ENCODE data around the gene AKAP13.

GRCh38 chr15:85627213-85627935 is 247.0 kb downstream of the AKAP13 start:
- no peak for TF ChIP-seq CTCF (IDR thresholded peaks at IDR 0.05)
- TF ChIP-seq POLR2AphosphoS5 (IDR thresholded peaks at IDR 0.05) = no peak
- no peak for TF ChIP-seq POLR2A (IDR thresholded peaks at IDR 0.05)
- TF ChIP-seq EP300 (IDR thresholded peaks at IDR 0.05) = no peak
